ENCODE data around the gene IMPA2.
A peak's percentile ranks its signal among the peaks of the same experiment; 100 is the strongest.
"Not testable (repeated sequence)": the region's sequence is repeated elsewhere in the genome, so short reads cannot be mapped to it uniquely, and the experiment has no call there.

The IMPA2 gene

DNA sequence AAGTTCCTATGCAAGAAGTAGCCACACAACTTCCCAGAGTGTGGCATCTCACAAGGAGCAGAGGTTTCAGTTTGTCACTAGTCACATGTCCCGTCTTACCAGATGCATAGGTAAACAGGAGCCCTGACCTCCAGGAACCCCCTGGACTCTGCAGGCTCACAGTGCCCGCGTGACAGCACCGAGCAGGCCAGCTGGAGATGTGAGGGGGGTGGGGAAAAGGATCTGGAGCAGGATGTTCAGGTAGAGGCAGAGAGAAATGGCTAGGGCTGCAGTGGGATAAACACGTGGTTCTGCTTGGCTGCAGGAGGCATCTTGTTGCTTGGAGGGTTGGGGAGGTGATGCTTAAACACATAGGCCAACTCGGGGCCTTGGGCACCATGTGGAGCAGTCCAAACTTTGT lies 54.2 kb downstream of the IMPA2 start:
- no peak for DNase-seq (ENCODE audit: low read depth)
- TF ChIP-seq, protein P1, sequence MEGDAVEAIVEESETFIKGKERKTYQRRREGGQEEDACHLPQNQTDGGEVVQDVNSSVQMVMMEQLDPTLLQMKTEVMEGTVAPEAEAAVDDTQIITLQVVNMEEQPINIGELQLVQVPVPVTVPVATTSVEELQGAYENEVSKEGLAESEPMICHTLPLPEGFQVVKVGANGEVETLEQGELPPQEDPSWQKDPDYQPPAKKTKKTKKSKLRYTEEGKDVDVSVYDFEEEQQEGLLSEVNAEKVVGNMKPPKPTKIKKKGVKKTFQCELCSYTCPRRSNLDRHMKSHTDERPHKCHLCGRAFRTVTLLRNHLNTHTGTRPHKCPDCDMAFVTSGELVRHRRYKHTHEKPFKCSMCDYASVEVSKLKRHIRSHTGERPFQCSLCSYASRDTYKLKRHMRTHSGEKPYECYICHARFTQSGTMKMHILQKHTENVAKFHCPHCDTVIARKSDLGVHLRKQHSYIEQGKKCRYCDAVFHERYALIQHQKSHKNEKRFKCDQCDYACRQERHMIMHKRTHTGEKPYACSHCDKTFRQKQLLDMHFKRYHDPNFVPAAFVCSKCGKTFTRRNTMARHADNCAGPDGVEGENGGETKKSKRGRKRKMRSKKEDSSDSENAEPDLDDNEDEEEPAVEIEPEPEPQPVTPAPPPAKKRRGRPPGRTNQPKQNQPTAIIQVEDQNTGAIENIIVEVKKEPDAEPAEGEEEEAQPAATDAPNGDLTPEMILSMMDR (conservative IDR thresholded peaks at IDR 0.05; ENCODE audit: low read depth, low read length): no peak
- no peak overlapping the region for H3K4me3 ChIP-seq (ENCODE audit: low read length)

DNA sequence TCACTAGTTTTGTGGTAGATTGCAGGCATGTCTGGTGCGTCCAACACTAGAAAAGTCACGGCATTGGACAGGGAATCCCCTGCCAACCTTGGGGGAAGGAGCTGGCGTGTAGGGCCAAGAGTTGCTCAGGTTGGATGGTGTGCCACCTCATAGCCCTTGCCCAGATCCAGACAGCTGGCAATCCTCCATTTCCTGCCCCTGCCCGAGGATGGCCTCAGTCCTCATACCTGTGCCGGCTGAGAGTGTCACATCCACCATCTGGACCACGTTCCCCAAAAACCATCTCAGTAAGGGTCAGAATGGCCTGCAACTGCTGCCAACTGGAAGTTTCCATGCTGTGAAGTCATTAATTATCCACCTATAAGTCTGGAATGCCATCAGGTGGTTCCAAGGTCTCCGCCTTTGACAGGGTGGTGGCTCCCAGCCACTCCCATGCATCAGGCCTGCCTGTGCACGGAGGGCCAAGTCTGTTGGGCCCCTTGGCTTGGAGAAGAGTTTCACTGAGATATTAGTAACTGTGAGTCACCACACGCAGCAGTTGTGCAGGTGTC lies 55.0 kb downstream of the IMPA2 start:
- no peak overlapping the region for H3K4me3 ChIP-seq (ENCODE audit: low read length)
- TF ChIP-seq, protein P1 (conservative IDR thresholded peaks at IDR 0.05; ENCODE audit: low read depth, low read length): no peak
- DNase-seq (ENCODE audit: low read depth): no peak

DNA sequence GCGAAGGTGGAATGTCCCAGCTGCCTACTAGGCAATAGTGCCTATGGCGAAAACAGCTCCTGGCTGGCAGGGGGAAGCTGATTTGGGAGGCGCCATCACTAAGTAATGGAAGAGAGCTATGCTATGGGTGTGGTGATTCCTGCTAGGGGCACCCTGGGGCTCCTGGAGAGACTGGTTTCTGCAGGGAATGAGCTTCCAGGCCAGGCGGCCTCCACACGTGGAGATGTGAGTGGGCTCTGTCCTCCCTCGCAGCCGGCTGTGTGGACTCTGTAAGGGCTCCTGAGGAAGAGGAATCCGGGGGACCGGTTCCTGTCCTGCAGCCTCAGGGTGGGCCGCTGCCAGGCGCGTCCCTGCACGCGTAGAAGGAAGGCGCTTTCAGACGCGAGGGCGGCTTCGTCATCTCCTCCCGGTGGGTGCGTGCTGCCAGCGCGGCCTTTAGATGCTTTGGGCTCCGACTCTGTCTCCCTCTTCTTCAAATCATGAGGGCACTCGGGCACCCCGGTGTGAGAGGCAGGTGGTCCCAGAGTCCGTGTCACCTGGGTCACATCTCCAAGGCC lies 56.9 kb downstream of the IMPA2 start:
- no peak for DNase-seq (ENCODE audit: low read depth)
- no peak overlapping the region for H3K4me3 ChIP-seq (ENCODE audit: low read length)
- TF ChIP-seq, protein P1 (conservative IDR thresholded peaks at IDR 0.05; ENCODE audit: low read depth, low read length): no peak

DNA sequence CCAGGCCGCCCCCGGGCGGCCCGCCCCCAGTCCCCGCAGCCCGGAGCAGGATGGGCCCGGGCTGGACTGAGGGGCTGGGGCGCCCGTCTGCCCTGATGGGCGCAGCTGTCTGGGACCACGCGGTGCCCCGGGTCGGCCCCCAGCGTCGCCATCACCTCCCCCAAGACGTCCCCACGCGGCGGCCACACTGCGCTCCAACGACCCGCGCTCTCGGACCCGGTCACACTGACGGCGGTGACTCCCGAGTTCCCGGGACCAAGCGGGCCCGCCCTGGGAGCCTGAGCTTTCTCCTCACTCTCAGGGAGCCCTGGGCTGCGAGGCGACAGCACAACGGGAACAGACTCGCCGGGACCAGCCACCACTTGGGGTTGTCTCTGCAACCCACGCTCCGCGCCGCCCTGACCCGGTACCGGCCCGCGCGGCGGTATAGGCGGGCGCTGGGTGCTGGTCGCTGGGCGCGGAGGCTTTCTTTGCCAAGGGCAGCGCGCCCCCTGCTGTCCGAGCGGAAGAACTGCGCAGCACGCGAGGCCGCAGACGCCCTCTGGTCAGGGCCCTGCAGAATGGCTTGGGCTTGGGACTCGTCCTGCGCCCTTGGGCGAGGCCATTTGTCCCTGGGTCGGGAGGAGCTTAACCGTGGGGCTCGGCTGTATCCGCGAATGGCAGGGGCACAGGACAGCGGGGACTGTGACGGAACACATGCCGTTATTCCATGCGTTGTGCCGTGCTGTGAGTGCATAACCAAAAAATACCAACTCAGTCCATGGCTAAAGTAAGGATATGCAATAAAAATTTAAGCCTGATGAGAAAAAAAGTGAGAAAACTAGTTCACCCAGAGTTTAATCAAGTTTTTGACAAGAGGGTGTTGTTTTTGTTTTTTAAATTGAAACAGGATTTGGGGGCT lies 57.6 kb downstream of the IMPA2 start:
- DNase-seq (ENCODE audit: low read depth): peak; percentile 30
- peak overlapping the region; percentile 61 for H3K4me3 ChIP-seq (ENCODE audit: low read length)
- TF ChIP-seq, protein P1 (conservative IDR thresholded peaks at IDR 0.05; ENCODE audit: low read depth, low read length): peak; percentile 85

DNA sequence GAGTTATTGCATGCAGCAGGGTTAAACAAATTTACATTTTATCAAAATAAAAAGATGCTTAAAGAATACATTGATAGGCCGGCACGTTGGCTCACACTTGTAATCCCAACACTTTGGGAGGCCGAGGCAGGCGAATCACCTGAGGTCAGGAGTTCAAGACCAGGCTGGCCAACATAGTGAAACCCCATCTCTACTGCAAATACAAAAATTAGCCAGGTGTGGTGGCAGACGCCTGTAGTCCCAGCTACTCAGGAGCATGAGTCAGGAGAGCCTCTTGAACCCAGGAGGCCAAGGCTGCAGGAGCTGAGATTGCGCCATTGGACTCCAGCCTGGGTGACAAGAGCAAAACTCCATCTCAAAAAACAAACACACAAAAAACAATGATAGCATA lies 58.2 kb downstream of the IMPA2 start:
- DNase-seq (ENCODE audit: low read depth); H3K4me3 ChIP-seq (ENCODE audit: low read length): not testable (repeated sequence)

DNA sequence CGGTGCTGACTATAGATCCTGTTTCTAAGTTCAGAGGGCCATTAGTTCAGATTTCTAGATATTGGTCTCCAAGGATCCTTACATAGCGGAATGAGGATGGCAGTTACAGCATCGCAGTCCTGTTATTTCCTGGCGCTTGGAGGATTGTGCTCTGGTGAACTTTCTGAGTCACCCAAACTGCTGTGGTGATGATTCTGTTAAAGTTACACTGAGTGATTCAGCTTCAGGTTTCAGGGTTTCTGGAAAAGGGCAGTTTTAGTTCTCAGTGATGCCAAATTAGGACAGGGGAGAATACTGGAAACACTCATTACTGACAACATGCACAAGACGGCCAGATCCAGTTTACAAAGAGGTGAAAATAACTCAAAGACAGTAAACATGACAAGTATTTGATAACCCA lies 60.3 kb downstream of the IMPA2 start:
- DNase-seq (ENCODE audit: low read depth): peak; percentile 58
- H3K4me3 ChIP-seq (ENCODE audit: low read length): no peak overlapping the region
- TF ChIP-seq, protein P1 (conservative IDR thresholded peaks at IDR 0.05; ENCODE audit: low read depth, low read length): no peak

DNA sequence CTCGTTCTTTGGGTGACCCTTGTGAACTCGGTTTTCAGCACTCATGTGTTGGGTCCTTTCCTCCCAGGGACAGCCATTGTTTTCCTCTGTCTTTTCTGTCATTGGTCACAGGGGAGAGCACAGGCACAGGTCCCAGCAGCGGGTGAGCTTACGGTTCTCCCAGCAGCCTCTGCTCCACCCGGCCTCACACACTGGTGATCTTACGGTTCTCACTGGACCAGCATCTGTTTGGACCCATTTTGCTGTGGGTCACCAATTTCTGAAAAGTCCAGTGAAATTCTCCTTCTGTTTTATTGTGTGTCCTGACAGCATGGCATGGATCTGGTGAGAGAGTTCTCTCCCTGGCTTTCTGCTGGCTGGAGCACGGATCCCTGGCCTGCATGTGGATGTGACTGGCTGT lies 62.5 kb downstream of the IMPA2 start:
- no peak for DNase-seq (ENCODE audit: low read depth)
- TF ChIP-seq, protein P1 (conservative IDR thresholded peaks at IDR 0.05; ENCODE audit: low read depth, low read length): no peak
- H3K4me3 ChIP-seq (ENCODE audit: low read length): no peak overlapping the region

All from retinal pigment epithelial cell (primary cell).